Bronchial epithelial cell (primary cell): ENCODE measurements around the gene BCL7C. TPM values are rescaled to one million over a fixed set of nuclear protein-coding genes. Genes with fewer than 3 reads are reported as not detected.
"Not testable (repeated sequence)": the region's sequence is repeated elsewhere in the genome, so short reads cannot be mapped to it uniquely, and the experiment has no call there.

Experiments
- DNase-seq: peaks from one replicate; pipeline ENCODE4 v3.0.0-alpha.2; 2010; ENCODE audit warnings: low read depth
- FAIRE-seq: peaks from 2 replicates; lab custom pipeline; 2011; peaks lifted over from hg19 to GRCh38; lab: Jason Lieb, UNC
- H3K27me3 ChIP-seq: 2 replicates; pipeline ENCODE4 v1.5.1; 2011; ENCODE audit warnings: low read length; ENCODE audit not compliant: control insufficient read depth, insufficient read depth
- H3K36me3 ChIP-seq: 2 replicates; pipeline ENCODE4 v1.5.1; 2011; ENCODE audit warnings: low read length; ENCODE audit not compliant: control insufficient read depth, insufficient read depth
- H3K4me3 ChIP-seq: 2 replicates; pipeline ENCODE4 v1.5.1; 2011; ENCODE audit warnings: mild to moderate bottlenecking, low read depth, low read length, control low read depth
- total RNA-seq: library from RNA; depleted of rRNA; stranded (reverse); fragments of >200 nt; gene quantifications from 2 replicates; pipeline ENCODE4 v1.2.1, GENCODE V29; 2014
- TF ChIP-seq, protein P1 (sequence below): IDR thresholded peaks from 2 replicates; pipeline ENCODE4 v1.5.1; 2011; ENCODE audit warnings: mild to moderate bottlenecking, moderate library complexity, low read length, control low read depth, inconsistent platforms; ENCODE audit not compliant: insufficient read depth, severe bottlenecking

BCL7C gene
- 24.7 and 50.1 TPM in 2 replicates for total RNA-seq

DNA sequence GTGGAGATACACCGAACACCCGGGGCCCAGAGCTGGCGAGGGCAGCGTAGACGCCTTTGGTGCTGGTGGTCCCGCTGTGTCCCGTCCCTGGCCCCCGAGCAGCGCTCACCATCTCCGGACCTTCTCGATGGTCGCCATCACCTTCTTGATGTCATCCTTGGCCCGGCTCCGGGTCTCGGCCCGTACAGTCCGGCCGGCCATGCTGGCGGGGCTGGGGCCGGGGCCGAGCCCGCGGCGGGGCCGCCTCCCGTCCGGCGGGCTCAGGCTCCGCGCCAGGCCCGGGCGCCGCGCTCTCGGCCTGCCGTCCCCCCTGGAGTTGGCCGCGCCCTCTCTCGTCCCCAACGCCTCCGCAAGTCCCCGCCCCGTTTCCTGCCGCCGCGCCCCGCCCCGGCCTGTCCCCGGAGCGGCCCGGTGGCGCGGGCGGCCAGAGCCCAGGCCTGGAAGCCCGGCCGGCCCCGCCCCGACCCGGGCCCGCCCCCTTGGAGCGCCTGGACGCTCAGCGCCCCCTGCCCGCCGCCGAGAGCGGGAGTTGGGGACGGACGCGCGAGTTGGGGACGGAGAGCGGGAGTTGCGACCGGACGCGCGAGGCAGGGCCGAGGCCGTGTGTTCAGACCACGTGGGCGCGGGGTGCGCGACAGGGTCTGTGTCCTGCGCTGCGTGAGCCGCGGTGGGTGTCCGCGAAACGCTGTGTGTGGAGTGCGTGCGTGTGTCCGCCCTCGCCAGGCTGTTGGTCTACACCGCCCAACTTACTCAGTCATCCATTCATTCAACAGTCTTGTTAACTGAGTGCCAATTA, at the start of gene BCL7C:
Gene BCL7C, minus strand, starts transcription at position 334 of the 796 bp plus-strand sequence. Its CDS starts 133 bp downstream, at position 201.
- peak within 1 kb of the TSS; percentile 96 for H3K4me3 ChIP-seq
- TF ChIP-seq, protein P1, sequence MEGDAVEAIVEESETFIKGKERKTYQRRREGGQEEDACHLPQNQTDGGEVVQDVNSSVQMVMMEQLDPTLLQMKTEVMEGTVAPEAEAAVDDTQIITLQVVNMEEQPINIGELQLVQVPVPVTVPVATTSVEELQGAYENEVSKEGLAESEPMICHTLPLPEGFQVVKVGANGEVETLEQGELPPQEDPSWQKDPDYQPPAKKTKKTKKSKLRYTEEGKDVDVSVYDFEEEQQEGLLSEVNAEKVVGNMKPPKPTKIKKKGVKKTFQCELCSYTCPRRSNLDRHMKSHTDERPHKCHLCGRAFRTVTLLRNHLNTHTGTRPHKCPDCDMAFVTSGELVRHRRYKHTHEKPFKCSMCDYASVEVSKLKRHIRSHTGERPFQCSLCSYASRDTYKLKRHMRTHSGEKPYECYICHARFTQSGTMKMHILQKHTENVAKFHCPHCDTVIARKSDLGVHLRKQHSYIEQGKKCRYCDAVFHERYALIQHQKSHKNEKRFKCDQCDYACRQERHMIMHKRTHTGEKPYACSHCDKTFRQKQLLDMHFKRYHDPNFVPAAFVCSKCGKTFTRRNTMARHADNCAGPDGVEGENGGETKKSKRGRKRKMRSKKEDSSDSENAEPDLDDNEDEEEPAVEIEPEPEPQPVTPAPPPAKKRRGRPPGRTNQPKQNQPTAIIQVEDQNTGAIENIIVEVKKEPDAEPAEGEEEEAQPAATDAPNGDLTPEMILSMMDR: peak; percentile 55
- no peaks in the 10 kb centered on the region for H3K27me3 ChIP-seq
- H3K36me3 ChIP-seq: peaks cover 6% of the 10 kb centered on the region
- FAIRE-seq: no peak
- DNase-seq: peak; percentile 69

DNA sequence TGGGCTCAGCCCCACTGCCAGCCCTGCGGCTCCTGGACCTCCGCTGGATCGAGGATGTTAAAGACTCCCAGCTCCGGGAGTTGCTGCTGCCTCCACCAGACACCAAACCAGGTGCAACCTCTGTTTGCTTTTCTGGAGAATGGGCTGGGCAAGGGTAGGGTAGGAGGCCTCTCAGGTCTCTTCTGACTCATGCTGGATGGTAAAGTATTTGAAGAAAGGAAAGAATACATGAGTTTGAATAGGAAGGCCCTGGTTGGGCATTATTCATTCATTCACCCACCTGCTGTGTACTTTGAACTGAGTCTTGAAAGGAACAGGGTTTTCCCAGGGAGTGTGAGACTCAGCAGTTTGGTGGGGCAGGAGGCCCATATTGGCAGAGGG, 48.5 kb upstream of the BCL7C start:
- no peak for FAIRE-seq
- H3K27me3 ChIP-seq: no peaks in the 10 kb centered on the region
- no peak for DNase-seq
- H3K36me3 ChIP-seq: peaks cover 10% of the 10 kb centered on the region
- TF ChIP-seq, protein P1: no peak
- H3K4me3 ChIP-seq: no peak overlapping the region

DNA sequence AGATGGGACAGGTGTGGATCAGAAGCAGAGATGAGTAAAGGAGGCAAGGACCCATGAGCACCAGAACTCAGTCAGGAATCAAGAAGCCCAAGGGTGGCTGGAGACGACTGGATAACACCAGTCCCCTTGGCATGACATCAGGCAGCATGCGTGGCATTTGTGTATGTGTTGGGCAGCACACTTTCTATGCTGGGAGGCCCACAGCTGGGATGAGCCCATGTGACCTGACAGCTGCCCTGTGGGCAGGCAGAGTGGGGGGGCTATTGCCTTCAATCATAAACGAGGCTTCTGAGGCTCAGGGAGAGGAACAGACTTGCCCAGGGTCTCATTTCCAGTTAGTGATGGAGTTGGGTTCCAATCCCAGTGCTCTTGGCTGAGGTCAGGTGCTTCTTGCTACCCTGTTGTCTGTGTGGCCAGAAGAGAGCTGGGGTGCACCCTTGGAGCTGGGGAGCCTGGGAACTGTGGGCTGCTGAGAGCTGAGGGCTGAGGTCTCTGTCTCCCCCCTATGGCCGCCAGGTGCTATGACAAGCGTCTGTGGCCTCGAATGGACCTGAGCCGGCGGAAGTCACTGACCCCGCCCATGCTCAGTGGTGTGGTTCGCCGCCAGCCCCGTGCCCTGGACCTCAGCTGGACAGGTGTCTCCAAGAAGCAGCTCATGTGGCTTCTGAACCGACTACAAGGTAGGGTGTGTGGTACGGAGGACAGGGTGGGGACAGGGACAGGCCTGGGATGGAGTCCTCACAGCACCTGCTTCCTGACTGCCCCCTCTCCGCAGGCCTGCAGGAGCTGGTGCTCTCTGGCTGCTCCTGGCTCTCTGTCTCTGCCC, 47.9 kb upstream of the BCL7C start:
- FAIRE-seq (no peak), DNase-seq (peak; percentile 72)
- Histone ChIP-seq H3K27me3 (no peaks in the 10 kb centered on the region), H3K4me3 (no peak overlapping the region), H3K36me3 (peaks cover 13% of the 10 kb centered on the region)
- TF ChIP-seq, protein P1: peak; percentile 99

DNA sequence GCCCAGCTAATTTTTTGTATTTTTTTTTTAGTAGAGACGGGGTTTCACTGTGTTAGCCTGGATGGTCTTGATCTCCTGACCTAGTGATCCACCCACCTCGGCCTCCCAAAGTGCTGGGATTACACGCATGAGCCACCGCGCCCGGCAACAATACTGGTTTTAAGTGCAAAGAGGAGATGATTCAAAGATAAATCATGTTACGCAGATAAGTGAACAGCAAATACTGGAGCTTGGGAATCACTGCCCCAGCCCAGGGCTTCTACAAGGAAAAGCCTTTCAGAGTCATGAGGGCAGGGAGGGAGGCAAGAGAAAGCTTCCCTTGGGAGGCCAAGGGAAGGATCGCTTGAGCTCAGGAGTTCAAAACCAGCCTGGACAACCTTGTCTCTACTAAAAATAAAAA, 45.7 kb upstream of the BCL7C start:
- peaks cover 15% of the 10 kb centered on the region for H3K36me3 ChIP-seq
- not testable (repeated sequence) for FAIRE-seq, H3K27me3 ChIP-seq, H3K4me3 ChIP-seq
- peak; percentile 69 for DNase-seq

DNA sequence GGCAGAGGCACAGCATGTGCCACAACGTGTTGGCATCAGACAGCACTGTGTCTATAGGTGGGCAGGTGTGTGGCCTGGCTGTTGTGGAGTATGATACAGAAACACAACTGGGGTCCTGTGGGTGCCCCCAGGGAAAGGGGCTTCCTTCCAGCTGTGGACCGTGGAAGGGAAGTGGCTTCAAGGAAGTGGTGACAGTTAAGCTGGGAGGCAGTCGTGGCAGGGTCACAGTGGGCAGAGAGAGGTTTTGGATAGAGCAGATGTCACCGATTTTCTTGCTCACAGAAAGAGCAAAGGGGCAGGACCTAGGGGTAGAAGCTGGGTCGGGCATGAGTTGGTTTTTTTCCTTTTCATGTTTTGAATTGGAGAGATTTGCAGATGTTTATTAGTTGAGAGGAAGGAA, 43.8 kb upstream of the BCL7C start:
- no peaks in the 10 kb centered on the region for H3K27me3 ChIP-seq
- FAIRE-seq (no peak), DNase-seq (no peak)
- peaks cover 11% of the 10 kb centered on the region for H3K36me3 ChIP-seq
- TF ChIP-seq, protein P1: no peak
- H3K4me3 ChIP-seq: no peak overlapping the region

DNA sequence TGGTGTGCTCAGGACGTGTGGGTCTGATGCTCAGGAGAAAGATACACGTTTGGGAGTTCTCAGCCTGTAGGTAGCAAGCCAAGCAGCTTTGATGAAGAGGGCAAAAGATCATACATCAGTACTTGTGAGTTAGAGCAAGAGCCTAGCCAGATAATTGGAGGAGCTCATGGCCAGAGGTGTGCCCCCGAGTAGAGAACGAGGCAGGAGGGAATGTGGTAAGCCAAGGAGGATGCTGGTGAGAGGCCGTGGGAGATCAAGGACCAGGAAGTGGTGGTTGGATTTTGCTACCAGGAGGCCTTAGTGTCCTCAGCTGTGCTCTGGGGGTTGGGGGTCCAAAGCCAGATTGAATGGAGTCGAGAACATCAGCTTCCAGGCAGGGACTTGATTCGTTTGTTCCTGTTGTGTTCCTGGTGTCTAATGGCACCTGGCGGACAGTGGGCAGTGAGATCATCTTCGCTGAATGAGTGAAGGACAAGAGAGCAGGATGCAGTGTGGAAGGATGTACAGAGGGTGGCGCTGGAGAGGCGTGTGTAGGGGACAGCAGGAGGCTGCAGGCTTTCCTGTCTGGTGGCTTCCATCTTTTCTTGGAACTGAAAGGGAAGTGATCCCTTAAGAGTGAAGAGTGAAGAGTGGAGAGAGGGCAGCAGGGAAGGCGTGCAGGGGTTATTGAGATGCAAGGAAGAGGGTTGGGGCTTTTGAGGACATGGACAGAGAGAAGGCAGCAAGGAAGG, 41.1 kb upstream of the BCL7C start:
- peaks cover 21% of the 10 kb centered on the region for H3K36me3 ChIP-seq
- DNase-seq: peak; percentile 52
- FAIRE-seq: peak; percentile 72
- no peaks in the 10 kb centered on the region for H3K27me3 ChIP-seq
- TF ChIP-seq, protein P1: peak; percentile 79
- no peak overlapping the region for H3K4me3 ChIP-seq
